SK-N-SH (cell line): Measurements from ENCODE around the gene KCNJ9. TPM values are rescaled to one million over a fixed set of nuclear protein-coding genes. Genes with fewer than 3 reads are reported as not detected.
A peak's percentile ranks its signal among the peaks of the same experiment; 100 is the strongest.

Experiments
- CTCF ChIA-PET: fragments of 300-600, 350-600 bp; formaldehyde crosslinking; extraction: SDS; loops from one replicate; lab custom pipeline; 2021; lab: Yijun Ruan, JAX
- POLR2A ChIA-PET: fragments of 350-600 bp; sonication (Branson Sonifier 250); formaldehyde crosslinking; extraction: SDS; loops from one replicate; lab custom pipeline; 2020; ENCODE audit warnings: antibody characterized with exemption, inconsistent platforms; lab: Yijun Ruan, JAX
- DNase-seq: peaks from one replicate; pipeline ENCODE4 v3.0.0; 2012
- H2AFZ ChIP-seq: fragments of 200-600 bp; sonication (generic); 2 replicates; pipeline ENCODE4 v1.8.1; 2016; ENCODE audit warnings: antibody characterized with exemption, mild to moderate bottlenecking, low read depth
- H3F3A ChIP-seq: fragments of 200-600 bp; sonication (generic); replicated peaks from 2 replicates; pipeline ENCODE3; 2016; ENCODE audit warnings: antibody characterized with exemption, mild to moderate bottlenecking; ENCODE audit not compliant: insufficient read depth
- H3K27ac ChIP-seq, 2 experiments: fragments of 200-500 bp in 1 of 2; fragments of 200-600 bp in 1 of 2; sonication (Bioruptor generic) in 1 of 2; sonication (generic), shearing (Covaris generic) in 1 of 2; 2 replicates each; pipeline versions ENCODE4 v1.5.1 to v1.6.1; 2014 to 2016; ENCODE audit warnings: low read depth in 2 of 2, inconsistent platforms in 1 of 2, low read length in 1 of 2, mild to moderate bottlenecking in 1 of 2, mixed read lengths in 1 of 2
- H3K27me3 ChIP-seq: fragments of 200-600 bp; sonication (generic), shearing (Covaris generic); 2 replicates; pipeline ENCODE4 v1.6.1; 2016; ENCODE audit warnings: mixed run types; ENCODE audit not compliant: insufficient read depth
- H3K36me3 ChIP-seq, 2 experiments: fragments of 200-500 bp in 1 of 2; fragments of 200-600 bp in 1 of 2; sonication (Bioruptor generic) in 1 of 2; sonication (generic) in 1 of 2; replicated peaks in 1 of 2; 2 replicates each; pipeline versions ENCODE3 to v1.5.1; 2014 to 2016; ENCODE audit warnings: low read length in 1 of 2, mild to moderate bottlenecking in 1 of 2; ENCODE audit not compliant: insufficient read depth in 2 of 2, control insufficient read depth in 1 of 2
- H3K4me1 ChIP-seq, 2 experiments: fragments of 200-500 bp in 1 of 2; fragments of 200-600 bp in 1 of 2; sonication (Bioruptor generic) in 1 of 2; sonication (generic), shearing (Covaris generic) in 1 of 2; 2 replicates each; pipeline versions ENCODE4 v1.5.1 to v1.6.1; 2014 to 2016; ENCODE audit warnings: low read depth in 1 of 2, low read length in 1 of 2, mixed run types in 1 of 2; ENCODE audit not compliant: insufficient read depth in 2 of 2, control insufficient read depth in 1 of 2
- H3K4me2 ChIP-seq: fragments of 200-600 bp; sonication (generic), shearing (Covaris generic); 2 replicates; pipeline ENCODE4 v1.6.1; 2017; ENCODE audit warnings: mixed run types
- H3K4me3 ChIP-seq, 2 experiments: fragments of 200-500 bp in 1 of 2; fragments of 200-600 bp in 1 of 2; sonication (Bioruptor generic) in 1 of 2; sonication (generic), shearing (Covaris generic) in 1 of 2; 2 replicates each; pipeline versions ENCODE4 v1.5.1 to v1.8.1; 2014 to 2016; ENCODE audit warnings: low read depth in 2 of 2, inconsistent platforms in 1 of 2, low read length in 1 of 2, mild to moderate bottlenecking in 1 of 2, mixed read lengths in 1 of 2, moderate library complexity in 1 of 2
- H3K79me2 ChIP-seq: fragments of 200-600 bp; sonication (generic); 2 replicates; pipeline ENCODE4 v1.8.1; 2017; ENCODE audit warnings: mild to moderate bottlenecking; ENCODE audit not compliant: insufficient read depth
- H3K9ac ChIP-seq: fragments of 200-600 bp; sonication (generic); 2 replicates; pipeline ENCODE4 v1.6.1; 2017; ENCODE audit warnings: mixed run types
- H3K9me2 ChIP-seq: fragments of 200-600 bp; sonication (generic); 2 replicates; pipeline ENCODE4 v1.6.1; 2017; ENCODE audit warnings: mixed run types
- H3K9me3 ChIP-seq: fragments of 200-600 bp; sonication (generic); 2 replicates; pipeline ENCODE4 v1.6.1; 2017; ENCODE audit warnings: mixed run types, mild to moderate bottlenecking, moderate library complexity
- H4K20me1 ChIP-seq: fragments of 200-600 bp; sonication (generic); 2 replicates; pipeline ENCODE4 v1.6.1; 2017; ENCODE audit warnings: mild to moderate bottlenecking, mixed run types; ENCODE audit not compliant: insufficient read depth
- ELF1 ChIP-seq: IDR thresholded peaks from 2 replicates; pipeline ENCODE4 v1.4.0; 2012
- FOXJ3 ChIP-seq: sonication (generic); formaldehyde crosslinking; IDR thresholded peaks from 2 replicates; pipeline ENCODE4 v1.5.1; 2020; ENCODE audit warnings: mild to moderate bottlenecking, missing genetic modification reagents
- JUND ChIP-seq: IDR thresholded peaks from 2 replicates; pipeline ENCODE4 v1.4.0; 2012
- MXI1 ChIP-seq: IDR thresholded peaks from 2 replicates; pipeline ENCODE4 v1.6.1; 2012; ENCODE audit warnings: mild to moderate bottlenecking, low read depth, low read length, improper control_type of control experiment
- POLR2AphosphoS5 ChIP-seq: IDR thresholded peaks from 2 replicates; pipeline ENCODE4 v1.6.1; 2012; ENCODE audit warnings: low read depth, low read length
- RCOR1 ChIP-seq: fragments of 150-350 bp; IDR thresholded peaks from 2 replicates; pipeline ENCODE4 v1.6.1; 2017; ENCODE audit warnings: antibody characterized with exemption, low read length
- TEAD4 ChIP-seq: IDR thresholded peaks from 2 replicates; pipeline ENCODE4 v1.4.0; 2012; ENCODE audit warnings: mild to moderate bottlenecking, borderline replicate concordance; ENCODE audit not compliant: insufficient read depth
- ZBTB33 ChIP-seq: IDR thresholded peaks from 2 replicates; pipeline ENCODE4 v1.4.0; 2012; ENCODE audit warnings: low read depth, borderline replicate concordance
- whole genome bisulfite sequencing: methylation state at CpG from one replicate; pipeline ENCODE4 v1.1.6; 2017; ENCODE audit warnings: low lambda C conversion rate; 5-methylcytosine and 5-hydroxymethylcytosine counted together
- polyA plus RNA-seq, 3 experiments: library from polyadenylated mRNA; depleted of rRNA; stranded (reverse); fragments of >200 nt; gene quantifications; 2 replicates each; pipeline ENCODE4 v1.2.3, GENCODE V29; 2012
- TF ChIP-seq, protein P1 (sequence below): IDR thresholded peaks from 2 replicates; pipeline ENCODE4 v1.6.1; 2012; ENCODE audit warnings: mild to moderate bottlenecking, low read depth, low read length, moderate library complexity
- TF ChIP-seq, protein P2 (sequence below): fragments of 150-350 bp; IDR thresholded peaks from 2 replicates; pipeline ENCODE4 v1.6.1; 2017; ENCODE audit warnings: antibody characterized with exemption, low read length, low read depth, borderline replicate concordance

Gene KCNJ9
- polyA plus RNA-seq, 1 of the 3 experiments (the other 2 are of a cell fraction): 0.02 TPM

GRCh38 chr1:160090760-160091159 is 9.4 kb downstream of the KCNJ9 start:
- Histone ChIP-seq H3K36me3 (peaks cover 0 to 12% of the 10 kb centered on the region in 2 experiments), H3K4me3 (no peak overlapping the region), H3K79me2 (no peaks in the 10 kb centered on the region), H3K9ac (no peak overlapping the region), H3K27ac (no peak overlapping the region), H3K9me2 (no peaks in the 10 kb centered on the region), H2AFZ (no peak overlapping the region), H3K27me3 (no peaks in the 10 kb centered on the region), H4K20me1 (no peaks in the 10 kb centered on the region), H3F3A (no peaks in the 10 kb centered on the region), H3K4me1 (no peaks in the 10 kb centered on the region), H3K9me3 (no peaks in the 10 kb centered on the region), H3K4me2 (no peak overlapping the region)
- no peak for DNase-seq
- TF ChIP-seq ELF1 (no peak), ZBTB33 (no peak), RCOR1 (no peak), JUND (no peak), TEAD4 (no peak), FOXJ3 (CRISPR knock-in tag) (no peak), MXI1 (no peak)
- TF ChIP-seq, protein P1, sequence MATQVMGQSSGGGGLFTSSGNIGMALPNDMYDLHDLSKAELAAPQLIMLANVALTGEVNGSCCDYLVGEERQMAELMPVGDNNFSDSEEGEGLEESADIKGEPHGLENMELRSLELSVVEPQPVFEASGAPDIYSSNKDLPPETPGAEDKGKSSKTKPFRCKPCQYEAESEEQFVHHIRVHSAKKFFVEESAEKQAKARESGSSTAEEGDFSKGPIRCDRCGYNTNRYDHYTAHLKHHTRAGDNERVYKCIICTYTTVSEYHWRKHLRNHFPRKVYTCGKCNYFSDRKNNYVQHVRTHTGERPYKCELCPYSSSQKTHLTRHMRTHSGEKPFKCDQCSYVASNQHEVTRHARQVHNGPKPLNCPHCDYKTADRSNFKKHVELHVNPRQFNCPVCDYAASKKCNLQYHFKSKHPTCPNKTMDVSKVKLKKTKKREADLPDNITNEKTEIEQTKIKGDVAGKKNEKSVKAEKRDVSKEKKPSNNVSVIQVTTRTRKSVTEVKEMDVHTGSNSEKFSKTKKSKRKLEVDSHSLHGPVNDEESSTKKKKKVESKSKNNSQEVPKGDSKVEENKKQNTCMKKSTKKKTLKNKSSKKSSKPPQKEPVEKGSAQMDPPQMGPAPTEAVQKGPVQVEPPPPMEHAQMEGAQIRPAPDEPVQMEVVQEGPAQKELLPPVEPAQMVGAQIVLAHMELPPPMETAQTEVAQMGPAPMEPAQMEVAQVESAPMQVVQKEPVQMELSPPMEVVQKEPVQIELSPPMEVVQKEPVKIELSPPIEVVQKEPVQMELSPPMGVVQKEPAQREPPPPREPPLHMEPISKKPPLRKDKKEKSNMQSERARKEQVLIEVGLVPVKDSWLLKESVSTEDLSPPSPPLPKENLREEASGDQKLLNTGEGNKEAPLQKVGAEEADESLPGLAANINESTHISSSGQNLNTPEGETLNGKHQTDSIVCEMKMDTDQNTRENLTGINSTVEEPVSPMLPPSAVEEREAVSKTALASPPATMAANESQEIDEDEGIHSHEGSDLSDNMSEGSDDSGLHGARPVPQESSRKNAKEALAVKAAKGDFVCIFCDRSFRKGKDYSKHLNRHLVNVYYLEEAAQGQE: no peak
- TF ChIP-seq, protein P2, sequence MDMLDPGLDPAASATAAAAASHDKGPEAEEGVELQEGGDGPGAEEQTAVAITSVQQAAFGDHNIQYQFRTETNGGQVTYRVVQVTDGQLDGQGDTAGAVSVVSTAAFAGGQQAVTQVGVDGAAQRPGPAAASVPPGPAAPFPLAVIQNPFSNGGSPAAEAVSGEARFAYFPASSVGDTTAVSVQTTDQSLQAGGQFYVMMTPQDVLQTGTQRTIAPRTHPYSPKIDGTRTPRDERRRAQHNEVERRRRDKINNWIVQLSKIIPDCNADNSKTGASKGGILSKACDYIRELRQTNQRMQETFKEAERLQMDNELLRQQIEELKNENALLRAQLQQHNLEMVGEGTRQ: no peak
- WGBS: 78% methylated on average over 3 of the region's 4 CpGs
- POLR2A ChIA-PET: no interaction called here
- CTCF ChIA-PET: interaction anchor here (0.8 to 6.4 kb wide), 3 partner anchors 10 to 19 kb away, joined by 3 to 35 read pairs (median 4); no protein-coding TSS in a partner anchor

- H3K27me3 ChIP-seq: no peaks in the 10 kb centered on the region
- H3K4me3 ChIP-seq: no peak overlapping the region
- no peaks in the 10 kb centered on the region for H3K79me2 ChIP-seq
- no peak for TF ChIP-seq POLR2AphosphoS5
- TF ChIP-seq, protein P1: 0 out of 2 replicates have a peak, but pooled peaks have one; percentile 28
- no peak overlapping the region for H3K9ac ChIP-seq
- H3F3A ChIP-seq: no peaks in the 10 kb centered on the region
- no peaks in the 10 kb centered on the region for H4K20me1 ChIP-seq
- H3K9me3 ChIP-seq: no peaks in the 10 kb centered on the region
- no peak overlapping the region for H2AFZ ChIP-seq
- ChIA-PET CTCF (interaction anchor here (0.8 to 8.4 kb wide), 5 partner anchors 7 to 160 kb away, joined by 3 to 132 read pairs (median 5); partner anchors contain the start of gene KCNJ9), POLR2A (no interaction called here)
- H3K36me3 ChIP-seq: peaks cover 0 to 11% of the 10 kb centered on the region in 2 experiments
- 90% methylated on average over 4 of the region's 5 CpGs for WGBS
- H3K9me2 ChIP-seq: no peaks in the 10 kb centered on the region
- H3K27ac ChIP-seq: no peak overlapping the region
- peaks cover 0 to 5% of the 10 kb centered on the region in 2 experiments; a peak in 1 of 4 replicates for H3K4me1 ChIP-seq
- H3K4me2 ChIP-seq: no peak overlapping the region
- DNase-seq: no peak
These were observed 10.4 kb downstream of the KCNJ9 start for GRCh38 chr1:160091666-160092223.
